ENCODE data around the gene MCAM. TPM values are rescaled to one million over a fixed set of nuclear protein-coding genes. Genes with fewer than 3 reads are reported as not detected.

MCAM gene
- total and polyA plus RNA-seq, 12 donors, result 35.8 to 136 (median 96.8) TPM

DNA sequence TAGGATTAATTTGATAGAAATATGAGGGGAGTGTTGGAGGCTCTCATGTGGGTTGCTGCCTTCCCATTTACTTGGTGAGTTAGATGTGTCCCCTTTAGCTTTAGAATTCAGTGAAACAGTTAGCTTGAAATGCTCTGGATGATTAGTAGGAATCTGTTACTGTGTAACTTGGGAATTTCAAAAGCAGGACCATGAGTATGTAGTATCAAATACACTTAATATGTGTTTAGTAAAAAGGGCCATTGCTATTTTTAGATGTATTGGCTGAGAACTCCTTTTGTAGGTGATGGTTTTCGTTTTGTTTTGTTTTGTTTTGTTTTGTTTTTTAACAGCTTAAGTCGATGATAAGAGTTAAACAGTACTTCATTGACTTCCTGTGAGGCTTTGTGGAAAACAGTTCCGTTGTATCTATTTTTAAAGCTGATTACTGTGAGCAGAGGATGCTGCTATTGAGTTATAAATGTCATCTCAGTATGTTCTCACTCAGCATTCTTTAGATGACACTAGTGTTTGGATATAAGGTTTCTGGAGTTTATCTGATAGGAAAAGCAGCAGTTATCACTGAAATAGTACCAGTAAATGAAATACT is 53.5 kb downstream of the MCAM start:
- intact Hi-C loops (cut with DNase I), result loop anchor here in 4 of 10 donors (5.0 kb wide), 3 partner anchors 36 to 56 kb away; partner anchors contain the start of gene CBL (in 3 of the 4)
- Histone ChIP-seq H3K27ac (peak overlapping the region in 9 of 10 donors; percentile 18 to 81 (median 73)), H3K36me3 (no peaks in the 10 kb centered on the region), H3K9me3 (no peaks in the 10 kb centered on the region), H3K27me3 (no peaks in the 10 kb centered on the region), H3K4me1 (peaks cover 5 to 94% (median 33%) of the 10 kb centered on the region in 9 donors), H3K4me3 (peak overlapping the region in 1 of 10 donors; percentile 12)
- no peak for TF ChIP-seq CTCF (IDR thresholded peaks at IDR 0.05)
- DNase-seq (no peak), ATAC-seq (peak in 7 of 8 donors; percentile 72 to 92 (median 80))
- 1 to 2% methylated on average over 3 of the region's 3 CpGs for WGBS, 2 donors

- Histone ChIP-seq H3K4me3 (no peak overlapping the region), H3K27ac (peak overlapping the region in 9 of 10 donors; percentile 18 to 81 (median 73))
These were observed 54.1 kb downstream of the MCAM start for GRCh38 chr11:119262668-119263351.

GRCh38 chr11:119258983-119259382 is 57.9 kb downstream of the MCAM start:
- TF ChIP-seq CTCF (IDR thresholded peaks at IDR 0.05), result no peak
- H3K36me3 ChIP-seq, result peaks cover 0 to 13% (median 0%) of the 10 kb centered on the region in 9 donors
- intact Hi-C loops (cut with DNase I), result no loop called here
- no peak overlapping the region for H3K27ac ChIP-seq
- ATAC-seq, result no peak
- 61 to 67% methylated on average over 3 of the region's 3 CpGs for WGBS, 2 donors
- no peaks in the 10 kb centered on the region for H3K9me3 ChIP-seq
- H3K27me3 ChIP-seq, result no peaks in the 10 kb centered on the region
- no peak for DNase-seq
- peaks cover 5 to 61% (median 21%) of the 10 kb centered on the region in 9 donors for H3K4me1 ChIP-seq
- H3K4me3 ChIP-seq, result no peak overlapping the region

More at GRCh38 chr11:119262668-119263351, 54.1 kb downstream of the MCAM start:
- DNase-seq (no peak), ATAC-seq (peak; percentile 41 to 84 (median 70))
- 46 to 53% methylated on average over 5 of the region's 5 CpGs for WGBS, 2 donors
- Histone ChIP-seq H3K4me1 (peaks cover 5 to 94% (median 31%) of the 10 kb centered on the region in 9 donors), H3K36me3 (no peaks in the 10 kb centered on the region), H3K9me3 (no peaks in the 10 kb centered on the region), H3K27me3 (no peaks in the 10 kb centered on the region)
- intact Hi-C loops (cut with DNase I), result loop anchor here in 4 of 10 donors (5.0 kb wide), 3 partner anchors 36 to 56 kb away; partner anchors contain the start of gene CBL (in 3 of the 4)
- peak in 4 of 9 donors; percentile 20 to 44 (median 27) for TF ChIP-seq CTCF (IDR thresholded peaks at IDR 0.05)

Small RNA genes within 50 kb of the gene (microRNA-seq; reads per million reads assigned to microRNA genes)
- 0 reads per million in 2 donors for gene MIR6756

Other genes with a start within 250 kb of the MCAM start
- 10 to 100 TPM; 15.7 to 23.8 (median 21.5) TPM for gene VPS11, start 249.3 kb downstream of the MCAM start, total RNA-seq
- 10 to 100 TPM; 23.7 to 44.2 TPM for gene VPS11, start 249.3 kb downstream of the MCAM start, polyA plus RNA-seq
- 10 to 100 TPM; 14.3 to 24.9 (median 17.3) TPM for gene HMBS, start 232.2 kb downstream of the MCAM start, total RNA-seq
- gene HMBS, start 232.2 kb downstream of the MCAM start, polyA plus RNA-seq, result 10 to 100 TPM; 33.0 to 39.7 TPM
- 10 to 100 TPM in 9 of 10 donors, 1 to 10 TPM in 1; 8.6 to 23.2 (median 16.5) TPM for gene DPAGT1, start 215.3 kb downstream of the MCAM start, total RNA-seq
- 10 to 100 TPM; 15.3 to 24.3 TPM for gene DPAGT1, start 215.3 kb downstream of the MCAM start, polyA plus RNA-seq
- 10 to 100 TPM in 3 of 10 donors, 1 to 10 TPM in 7; 6.6 to 13.7 (median 8.4) TPM for gene C2CD2L, start 209.8 kb downstream of the MCAM start, total RNA-seq
- gene C2CD2L, start 209.8 kb downstream of the MCAM start, polyA plus RNA-seq, result 10 to 100 TPM in 1 of 2 donors, 1 to 10 TPM in 1; 6.1 to 11.6 TPM
- 10 to 100 TPM in 8 of 10 donors, 1 to 10 TPM in 2; 8.9 to 15.8 (median 11.5) TPM for gene HINFP, start 195.6 kb downstream of the MCAM start, total RNA-seq
- 10 to 100 TPM in 1 of 2 donors, 1 to 10 TPM in 1; 8.6 to 18.1 TPM for gene HINFP, start 195.6 kb downstream of the MCAM start, polyA plus RNA-seq
- 1 to 10 TPM in 7 of 10 donors, under 1 TPM in 3; 0.40 to 1.6 (median 1.2) TPM for gene ABCG4, start 168.1 kb downstream of the MCAM start, total RNA-seq
- gene ABCG4, start 168.1 kb downstream of the MCAM start, polyA plus RNA-seq, result 1 to 10 TPM in 1 of 2 donors, under 1 TPM in 1; 0.17 to 1.1 TPM
- 10 to 100 TPM; 24.3 to 39.3 (median 33.6) TPM for gene NLRX1, start 148.4 kb downstream of the MCAM start, total RNA-seq
- gene NLRX1, start 148.4 kb downstream of the MCAM start, polyA plus RNA-seq, result 10 to 100 TPM in 1 of 2 donors, 1 to 10 TPM in 1; 7.9 to 11.1 TPM
- gene NHERF4, start 131.7 kb downstream of the MCAM start, total RNA-seq, result under 1 TPM in 1 of 10 donors, not detected in 9; 0.32 TPM
- not detected for gene NHERF4, start 131.7 kb downstream of the MCAM start, polyA plus RNA-seq
- gene CBL, start 110.8 kb downstream of the MCAM start, total RNA-seq, result 10 to 100 TPM in 2 of 10 donors, 1 to 10 TPM in 8; 7.3 to 15.6 (median 8.5) TPM
- 1 to 10 TPM; 2.7 to 8.0 TPM for gene CBL, start 110.8 kb downstream of the MCAM start, polyA plus RNA-seq
- 10 to 100 TPM; 11.1 to 17.6 (median 13.4) TPM for gene RNF26, start 17.4 kb upstream of the MCAM start, total RNA-seq
- 10 to 100 TPM in 1 of 2 donors, 1 to 10 TPM in 1; 6.4 to 13.2 TPM for gene RNF26, start 17.4 kb upstream of the MCAM start, polyA plus RNA-seq
- gene C1QTNF5, start 23.8 kb upstream of the MCAM start, total RNA-seq, result 10 to 100 TPM; 11.4 to 25.1 (median 19.9) TPM
- 10 to 100 TPM; 32.8 to 35.7 TPM for gene C1QTNF5, start 23.8 kb upstream of the MCAM start, polyA plus RNA-seq
- not detected for gene MFRP, start 29.6 kb upstream of the MCAM start, total RNA-seq
- under 1 TPM in 1 of 2 donors, not detected in 1; 0.04 TPM for gene MFRP, start 29.6 kb upstream of the MCAM start, polyA plus RNA-seq
- gene USP2, start 64.6 kb upstream of the MCAM start, total RNA-seq, result 100 to 1,000 TPM in 9 of 10 donors, 10 to 100 TPM in 1; 87.0 to 183 (median 136) TPM
- gene USP2, start 64.6 kb upstream of the MCAM start, polyA plus RNA-seq, result 10 to 100 TPM; 42.0 to 64.9 TPM
- 10 to 100 TPM in 2 of 10 donors, 1 to 10 TPM in 6, under 1 TPM in 2; 0.61 to 26.6 (median 5.0) TPM for gene THY1, start 106.0 kb upstream of the MCAM start, total RNA-seq
- 10 to 100 TPM in 1 of 2 donors, under 1 TPM in 1; 0.95 to 18.1 TPM for gene THY1, start 106.0 kb upstream of the MCAM start, polyA plus RNA-seq